Liver (tissue), 9 donors: ENCODE measurements around the gene UQCC3. TPM values are rescaled to one million over a fixed set of nuclear protein-coding genes. Genes with fewer than 3 reads are reported as not detected.

Experiments
- DNase-seq: peaks from one replicate; pipeline ENCODE4 v3.0.0-alpha.2; 2017; ENCODE audit warnings: low spot score
- H3K27ac ChIP-seq, 2 donors: one replicate each; pipeline ENCODE4 v1.7.0; 2013; ENCODE audit warnings: inconsistent platforms in 2 of 2, low read length in 2 of 2, control low read depth in 1 of 2, low read depth in 1 of 2, mild to moderate bottlenecking in 1 of 2
- H3K27me3 ChIP-seq, 4 donors: one replicate each; pipeline versions ENCODE4 v1.6.1 to v1.7.0; 2013; ENCODE audit warnings: low read length in 3 of 4, inconsistent platforms in 1 of 4, mild to moderate bottlenecking in 1 of 4, moderate library complexity in 1 of 4; ENCODE audit not compliant: control insufficient read depth in 4 of 4, insufficient read depth in 4 of 4
- H3K36me3 ChIP-seq, 4 donors: one replicate each; pipeline versions ENCODE4 v1.6.1 to v1.7.0; 2013; ENCODE audit warnings: low read length in 3 of 4, mild to moderate bottlenecking in 3 of 4, low read depth in 1 of 4, moderate library complexity in 1 of 4; ENCODE audit not compliant: control insufficient read depth in 4 of 4, insufficient read depth in 3 of 4
- H3K4me1 ChIP-seq, 4 donors: one replicate each; pipeline versions ENCODE4 v1.6.1 to v1.7.0; 2013; ENCODE audit warnings: low read length in 3 of 4, mild to moderate bottlenecking in 3 of 4, moderate library complexity in 1 of 4; ENCODE audit not compliant: control insufficient read depth in 4 of 4, insufficient read depth in 4 of 4
- H3K4me3 ChIP-seq, 3 donors: one replicate each; pipeline versions ENCODE4 v1.6.1 to v1.7.0; 2013; ENCODE audit warnings: low read length in 3 of 3, control low read depth in 1 of 3, low read depth in 1 of 3, mild to moderate bottlenecking in 1 of 3
- H3K9ac ChIP-seq, 2 donors: one replicate each; pipeline ENCODE4 v1.7.0; 2013; ENCODE audit warnings: low read length in 2 of 2, mild to moderate bottlenecking in 2 of 2, moderate library complexity in 2 of 2, control low read depth in 1 of 2, low read depth in 1 of 2
- H3K9me3 ChIP-seq, 4 donors: one replicate each; pipeline versions ENCODE4 v1.6.1 to v1.7.0; 2013; ENCODE audit warnings: low read length in 3 of 4; ENCODE audit not compliant: control insufficient read depth in 4 of 4
- EGR1 ChIP-seq, 2 donors: IDR thresholded peaks; 2 replicates each; pipeline ENCODE4 v1.6.1; 2016 to 2018; ENCODE audit warnings: antibody characterized with exemption in 2 of 2, low read depth in 2 of 2
- FOXA1 ChIP-seq: IDR thresholded peaks from 2 replicates; pipeline ENCODE4 v1.6.1; 2016; ENCODE audit warnings: antibody characterized with exemption
- FOXA2 ChIP-seq: IDR thresholded peaks from 2 replicates; pipeline ENCODE4 v1.6.1; 2016; ENCODE audit warnings: antibody characterized with exemption
- GABPA ChIP-seq, 2 donors: IDR thresholded peaks in 1 of 2; conservative IDR thresholded peaks in 1 of 2; 2 replicates each; pipeline ENCODE4 v1.6.1; 2016; ENCODE audit warnings: antibody characterized with exemption in 2 of 2, mild to moderate bottlenecking in 1 of 2, moderate library complexity in 1 of 2
- HNF4A ChIP-seq, 2 donors: conservative IDR thresholded peaks; 2 replicates each; pipeline ENCODE4 v1.6.1; 2016; ENCODE audit warnings: antibody characterized with exemption in 2 of 2, mild to moderate bottlenecking in 2 of 2
- HNF4G ChIP-seq: IDR thresholded peaks from 2 replicates; pipeline ENCODE4 v1.6.1; 2016; ENCODE audit warnings: antibody characterized with exemption
- JUND ChIP-seq, 2 donors: IDR thresholded peaks; 2 replicates each; pipeline ENCODE4 v1.6.1; 2016; ENCODE audit warnings: antibody characterized with exemption in 2 of 2
- NR2F2 ChIP-seq: IDR thresholded peaks from 2 replicates; pipeline ENCODE4 v1.6.1; 2016; ENCODE audit warnings: antibody characterized with exemption
- RAD21 ChIP-seq, 2 donors: IDR thresholded peaks; 2 replicates each; pipeline ENCODE4 v1.6.1; 2016; ENCODE audit warnings: antibody characterized with exemption in 2 of 2, mild to moderate bottlenecking in 2 of 2
- RXRA ChIP-seq, 2 donors: IDR thresholded peaks; 2 replicates each; pipeline ENCODE4 v1.6.1; 2017 to 2018; ENCODE audit warnings: antibody characterized with exemption in 2 of 2, mild to moderate bottlenecking in 1 of 2
- SP1 ChIP-seq: IDR thresholded peaks from 2 replicates; pipeline ENCODE4 v1.6.1; 2018; ENCODE audit warnings: antibody characterized with exemption, mild to moderate bottlenecking
- TAF1 ChIP-seq: conservative IDR thresholded peaks from 2 replicates; pipeline ENCODE4 v1.6.1; 2016; ENCODE audit warnings: antibody characterized with exemption, mild to moderate bottlenecking
- YY1 ChIP-seq: IDR thresholded peaks from 2 replicates; pipeline ENCODE4 v1.6.1; 2016; ENCODE audit warnings: antibody characterized with exemption, mild to moderate bottlenecking
- WGBS: extraction: QIAGEN DNeasy Blood & Tissue Kit; methylation state at CpG from one replicate; pipeline ENCODE4 v1.1.7; 2013; 5-methylcytosine and 5-hydroxymethylcytosine counted together
- polyA plus RNA-seq, 2 donors: library from polyadenylated mRNA; stranded (reverse) in 1 of 2; unstranded in 1 of 2; fragments of 200-250 nt in 1 of 2; fragments of >200 nt in 1 of 2; fragmentation: Nextera tagmentation in 1 of 2; extraction: Ambion mirVana in 1 of 2; gene quantifications; one replicate each; pipeline versions ENCODE4 v1.2.1 to v1.2.3, GENCODE V29; 2013 to 2015
- total RNA-seq, 2 donors: library from RNA; depleted of rRNA; stranded (reverse); fragments of >200 nt; gene quantifications; one replicate each; pipeline ENCODE4 v1.2.3, GENCODE V29; 2014
- TF ChIP-seq, protein P1 (sequence below): IDR thresholded peaks from 2 replicates; pipeline ENCODE4 v1.6.1; 2016; ENCODE audit warnings: antibody characterized with exemption
- TF ChIP-seq, protein P2 (sequence below): fragments of 150-350 bp; IDR thresholded peaks from 2 replicates; pipeline ENCODE4 v1.5.1; 2017; ENCODE audit warnings: improper control_type of control experiment, low read depth, low read length; ENCODE audit not compliant: missing input control
- TF ChIP-seq, protein P3 (sequence below): IDR thresholded peaks from 2 replicates; pipeline ENCODE4 v1.6.1; 2016; ENCODE audit warnings: antibody characterized with exemption
- TF ChIP-seq, protein P4 (sequence below): IDR thresholded peaks from 2 replicates; pipeline ENCODE4 v1.6.1; 2016; ENCODE audit warnings: antibody characterized with exemption, mild to moderate bottlenecking
- TF ChIP-seq, protein P5 (sequence below): IDR thresholded peaks from 2 replicates; pipeline ENCODE4 v1.6.1; 2016; ENCODE audit warnings: antibody characterized with exemption
- donor health status: healthy.
- donor health status: healthy.
- donor health status: healthy.
- donor health status: healthy.
- donor health status: healthy.

UQCC3 gene
- total and polyA plus RNA-seq, 4 donors: 2.9 to 12.2 (median 6.6) TPM

DNA sequence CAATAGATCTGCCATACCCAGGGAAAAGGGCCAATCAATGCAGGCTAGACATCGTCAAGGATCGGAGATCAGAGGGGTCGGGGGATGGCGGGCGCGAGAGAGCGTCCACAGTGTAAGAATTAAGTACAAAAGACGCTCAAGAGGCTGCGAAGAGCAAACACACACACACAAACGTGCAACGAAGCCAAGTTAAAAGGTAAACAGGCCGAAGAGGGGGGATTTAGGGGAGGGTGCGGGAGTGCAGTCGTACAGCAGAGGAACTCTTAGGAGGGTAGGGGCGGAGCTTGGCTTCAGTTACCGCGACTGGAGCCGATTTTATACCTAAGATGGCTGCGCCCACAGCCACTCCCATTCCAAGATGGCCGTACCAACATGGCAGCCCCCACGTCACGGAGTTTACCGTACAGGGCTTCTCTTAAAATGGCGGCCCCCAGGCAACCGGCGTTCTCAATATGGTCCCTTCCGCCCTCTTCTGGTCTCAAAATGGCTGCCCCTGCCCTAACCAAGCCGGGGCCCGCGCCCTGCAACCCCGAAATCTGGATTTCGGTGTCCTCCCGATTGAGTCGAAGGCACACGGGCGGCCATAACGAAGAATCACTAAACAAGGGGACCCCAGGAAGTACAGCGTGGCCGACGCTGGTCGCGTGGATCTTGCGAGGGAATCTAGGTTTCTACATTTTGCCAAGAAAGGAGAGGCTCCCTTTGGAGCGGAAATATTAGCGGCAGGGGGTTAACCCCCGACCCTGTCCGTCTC lies 38.0 kb downstream of the UQCC3 start:
- H3K4me1 ChIP-seq: peaks cover 20 to 68% (median 56%) of the 10 kb centered on the region in 4 donors
- WGBS: 5% methylated on average over 47 of the region's 47 CpGs
- H3K27ac ChIP-seq: peak overlapping the region; percentile 93 to 95
- H3K36me3 ChIP-seq: peaks cover 0 to 7% (median 4%) of the 10 kb centered on the region in 4 donors
- no peaks in the 10 kb centered on the region for H3K27me3 ChIP-seq
- peak overlapping the region; percentile 55 to 85 (median 56) for H3K4me3 ChIP-seq
- H3K9ac ChIP-seq: peak overlapping the region; percentile 79 to 93
- no peaks in the 10 kb centered on the region for H3K9me3 ChIP-seq
- DNase-seq: peak; percentile 93
- TF ChIP-seq, protein P1, sequence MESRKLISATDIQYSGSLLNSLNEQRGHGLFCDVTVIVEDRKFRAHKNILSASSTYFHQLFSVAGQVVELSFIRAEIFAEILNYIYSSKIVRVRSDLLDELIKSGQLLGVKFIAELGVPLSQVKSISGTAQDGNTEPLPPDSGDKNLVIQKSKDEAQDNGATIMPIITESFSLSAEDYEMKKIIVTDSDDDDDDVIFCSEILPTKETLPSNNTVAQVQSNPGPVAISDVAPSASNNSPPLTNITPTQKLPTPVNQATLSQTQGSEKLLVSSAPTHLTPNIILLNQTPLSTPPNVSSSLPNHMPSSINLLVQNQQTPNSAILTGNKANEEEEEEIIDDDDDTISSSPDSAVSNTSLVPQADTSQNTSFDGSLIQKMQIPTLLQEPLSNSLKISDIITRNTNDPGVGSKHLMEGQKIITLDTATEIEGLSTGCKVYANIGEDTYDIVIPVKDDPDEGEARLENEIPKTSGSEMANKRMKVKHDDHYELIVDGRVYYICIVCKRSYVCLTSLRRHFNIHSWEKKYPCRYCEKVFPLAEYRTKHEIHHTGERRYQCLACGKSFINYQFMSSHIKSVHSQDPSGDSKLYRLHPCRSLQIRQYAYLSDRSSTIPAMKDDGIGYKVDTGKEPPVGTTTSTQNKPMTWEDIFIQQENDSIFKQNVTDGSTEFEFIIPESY: peak; percentile 85
- TF ChIP-seq, protein P2, sequence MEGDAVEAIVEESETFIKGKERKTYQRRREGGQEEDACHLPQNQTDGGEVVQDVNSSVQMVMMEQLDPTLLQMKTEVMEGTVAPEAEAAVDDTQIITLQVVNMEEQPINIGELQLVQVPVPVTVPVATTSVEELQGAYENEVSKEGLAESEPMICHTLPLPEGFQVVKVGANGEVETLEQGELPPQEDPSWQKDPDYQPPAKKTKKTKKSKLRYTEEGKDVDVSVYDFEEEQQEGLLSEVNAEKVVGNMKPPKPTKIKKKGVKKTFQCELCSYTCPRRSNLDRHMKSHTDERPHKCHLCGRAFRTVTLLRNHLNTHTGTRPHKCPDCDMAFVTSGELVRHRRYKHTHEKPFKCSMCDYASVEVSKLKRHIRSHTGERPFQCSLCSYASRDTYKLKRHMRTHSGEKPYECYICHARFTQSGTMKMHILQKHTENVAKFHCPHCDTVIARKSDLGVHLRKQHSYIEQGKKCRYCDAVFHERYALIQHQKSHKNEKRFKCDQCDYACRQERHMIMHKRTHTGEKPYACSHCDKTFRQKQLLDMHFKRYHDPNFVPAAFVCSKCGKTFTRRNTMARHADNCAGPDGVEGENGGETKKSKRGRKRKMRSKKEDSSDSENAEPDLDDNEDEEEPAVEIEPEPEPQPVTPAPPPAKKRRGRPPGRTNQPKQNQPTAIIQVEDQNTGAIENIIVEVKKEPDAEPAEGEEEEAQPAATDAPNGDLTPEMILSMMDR: no peak
- peak in 1 of 2 donors; percentile 8 for TF ChIP-seq RAD21 (IDR thresholded peaks at IDR 0.05)
- TF ChIP-seq NR2F2: peak; percentile 35
- TF ChIP-seq, protein P3, sequence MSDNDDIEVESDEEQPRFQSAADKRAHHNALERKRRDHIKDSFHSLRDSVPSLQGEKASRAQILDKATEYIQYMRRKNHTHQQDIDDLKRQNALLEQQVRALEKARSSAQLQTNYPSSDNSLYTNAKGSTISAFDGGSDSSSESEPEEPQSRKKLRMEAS: peak; percentile 57
- TF ChIP-seq FOXA1: no peak
- TF ChIP-seq, protein P4, sequence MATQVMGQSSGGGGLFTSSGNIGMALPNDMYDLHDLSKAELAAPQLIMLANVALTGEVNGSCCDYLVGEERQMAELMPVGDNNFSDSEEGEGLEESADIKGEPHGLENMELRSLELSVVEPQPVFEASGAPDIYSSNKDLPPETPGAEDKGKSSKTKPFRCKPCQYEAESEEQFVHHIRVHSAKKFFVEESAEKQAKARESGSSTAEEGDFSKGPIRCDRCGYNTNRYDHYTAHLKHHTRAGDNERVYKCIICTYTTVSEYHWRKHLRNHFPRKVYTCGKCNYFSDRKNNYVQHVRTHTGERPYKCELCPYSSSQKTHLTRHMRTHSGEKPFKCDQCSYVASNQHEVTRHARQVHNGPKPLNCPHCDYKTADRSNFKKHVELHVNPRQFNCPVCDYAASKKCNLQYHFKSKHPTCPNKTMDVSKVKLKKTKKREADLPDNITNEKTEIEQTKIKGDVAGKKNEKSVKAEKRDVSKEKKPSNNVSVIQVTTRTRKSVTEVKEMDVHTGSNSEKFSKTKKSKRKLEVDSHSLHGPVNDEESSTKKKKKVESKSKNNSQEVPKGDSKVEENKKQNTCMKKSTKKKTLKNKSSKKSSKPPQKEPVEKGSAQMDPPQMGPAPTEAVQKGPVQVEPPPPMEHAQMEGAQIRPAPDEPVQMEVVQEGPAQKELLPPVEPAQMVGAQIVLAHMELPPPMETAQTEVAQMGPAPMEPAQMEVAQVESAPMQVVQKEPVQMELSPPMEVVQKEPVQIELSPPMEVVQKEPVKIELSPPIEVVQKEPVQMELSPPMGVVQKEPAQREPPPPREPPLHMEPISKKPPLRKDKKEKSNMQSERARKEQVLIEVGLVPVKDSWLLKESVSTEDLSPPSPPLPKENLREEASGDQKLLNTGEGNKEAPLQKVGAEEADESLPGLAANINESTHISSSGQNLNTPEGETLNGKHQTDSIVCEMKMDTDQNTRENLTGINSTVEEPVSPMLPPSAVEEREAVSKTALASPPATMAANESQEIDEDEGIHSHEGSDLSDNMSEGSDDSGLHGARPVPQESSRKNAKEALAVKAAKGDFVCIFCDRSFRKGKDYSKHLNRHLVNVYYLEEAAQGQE: peak; percentile 62
- TF ChIP-seq HNF4G: no peak
- TF ChIP-seq TAF1: peak; percentile 86
- no peak for TF ChIP-seq SP1
- TF ChIP-seq HNF4A (conservative IDR thresholded peaks at IDR 0.05): peak; percentile 7 to 18
- peak; percentile 100 for TF ChIP-seq YY1
- TF ChIP-seq, protein P5, sequence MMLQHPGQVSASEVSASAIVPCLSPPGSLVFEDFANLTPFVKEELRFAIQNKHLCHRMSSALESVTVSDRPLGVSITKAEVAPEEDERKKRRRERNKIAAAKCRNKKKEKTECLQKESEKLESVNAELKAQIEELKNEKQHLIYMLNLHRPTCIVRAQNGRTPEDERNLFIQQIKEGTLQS: no peak
- TF ChIP-seq EGR1 (IDR thresholded peaks at IDR 0.05; ENCODE audit: low read depth in 2 of 2): no peak
- no peak for TF ChIP-seq JUND (IDR thresholded peaks at IDR 0.05)
- TF ChIP-seq GABPA (IDR thresholded peaks at IDR 0.05 in 1 of 2, conservative IDR thresholded peaks at IDR 0.05 in 1 of 2): peak; percentile 44 to 81
- TF ChIP-seq RXRA (IDR thresholded peaks at IDR 0.05): peak; percentile 24 to 51
- TF ChIP-seq FOXA2: peak; percentile 26
